GM12891 (cell line): ENCODE data around the gene CEP126.
A peak's percentile ranks its signal among the peaks of the same experiment; 100 is the strongest.

Experiments used
- DNase-seq: peaks from one replicate; pipeline ENCODE4 v3.0.0; 2011; ENCODE audit warnings: low spot score; ENCODE audit not compliant: insufficient read length
- FAIRE-seq: peaks from 2 replicates; lab custom pipeline; 2011; peaks lifted over from hg19 to GRCh38; lab: Jason Lieb, UNC
- PAX5 ChIP-seq: IDR thresholded peaks from 2 replicates; pipeline ENCODE4 v1.6.1; 2011; ENCODE audit warnings: low read length, moderate library complexity, mild to moderate bottlenecking; ENCODE audit not compliant: insufficient read depth, severe bottlenecking
- POLR2A ChIP-seq: IDR thresholded peaks from 2 replicates; pipeline ENCODE4 v1.6.1; 2011; ENCODE audit warnings: low read depth, low read length, control low read depth
- POLR2AphosphoS5 ChIP-seq: IDR thresholded peaks from 2 replicates; pipeline ENCODE4 v1.6.1; 2011; ENCODE audit warnings: low read depth, low read length, control low read depth
- POU2F2 ChIP-seq: IDR thresholded peaks from 2 replicates; pipeline ENCODE4 v1.6.1; 2011; ENCODE audit warnings: low read depth, mild to moderate bottlenecking, control low read depth, low read length, moderate library complexity
- SPI1 ChIP-seq: IDR thresholded peaks from 2 replicates; pipeline ENCODE4 v1.6.1; 2011; ENCODE audit warnings: low read depth, low read length, control low read depth
- TAF1 ChIP-seq: IDR thresholded peaks from 2 replicates; pipeline ENCODE4 v1.6.1; 2011; ENCODE audit warnings: low read depth, low read length, control low read depth

CEP126 gene

GRCh38 chr11:102006835-102007566, 92.2 kb downstream of the CEP126 start:
- no peak for TF ChIP-seq POU2F2
- TF ChIP-seq PAX5 = no peak
- no peak for TF ChIP-seq POLR2AphosphoS5
- TF ChIP-seq POLR2A = no peak
- no peak for TF ChIP-seq TAF1
- no peak for TF ChIP-seq SPI1
- no peak for DNase-seq
- no peak for FAIRE-seq

- DNase-seq (no peak), FAIRE-seq (peak; percentile 64)
- TF ChIP-seq POLR2A = no peak
- TF ChIP-seq SPI1 = no peak
- no peak for TF ChIP-seq TAF1
- no peak for TF ChIP-seq POU2F2
- no peak for TF ChIP-seq POLR2AphosphoS5
- no peak for TF ChIP-seq PAX5
Observed at GRCh38 chr11:102007567-102008437, 93.0 kb downstream of the CEP126 start.

GRCh38 chr11:102010776-102011494, 96.1 kb downstream of the CEP126 start:
- TF ChIP-seq POLR2AphosphoS5 (no peak), TAF1 (no peak), POLR2A (no peak), POU2F2 (no peak), SPI1 (no peak), PAX5 (no peak)
- no peak for FAIRE-seq
- no peak for DNase-seq

GRCh38 chr11:102012946-102013345, 98.1 kb downstream of the CEP126 start:
- FAIRE-seq (no peak), DNase-seq (no peak)
- TF ChIP-seq POU2F2 (no peak), POLR2A (no peak), POLR2AphosphoS5 (no peak), TAF1 (no peak), PAX5 (no peak), SPI1 (no peak)

GRCh38 chr11:102014756-102015155, 99.9 kb downstream of the CEP126 start:
- no peak for FAIRE-seq
- TF ChIP-seq POU2F2 = no peak
- no peak for TF ChIP-seq SPI1
- TF ChIP-seq POLR2A = no peak
- DNase-seq = no peak

- TF ChIP-seq TAF1 (no peak), POLR2A (no peak), POU2F2 (no peak), PAX5 (no peak), SPI1 (no peak), POLR2AphosphoS5 (no peak)
- no peak for FAIRE-seq
- DNase-seq = no peak
Observed at GRCh38 chr11:102017026-102017425, 102.2 kb downstream of the CEP126 start.

- no peak for TF ChIP-seq TAF1
- TF ChIP-seq POLR2AphosphoS5 = no peak
- TF ChIP-seq POLR2A = no peak
- TF ChIP-seq SPI1 = no peak
- TF ChIP-seq PAX5 = no peak
- no peak for TF ChIP-seq POU2F2
- DNase-seq (no peak), FAIRE-seq (no peak)
Observed at GRCh38 chr11:102026217-102026616, 111.4 kb downstream of the CEP126 start.

- DNase-seq (no peak), FAIRE-seq (no peak)
- TF ChIP-seq POLR2AphosphoS5 (no peak), POU2F2 (no peak)
Observed at GRCh38 chr11:102026959-102027358, 112.1 kb downstream of the CEP126 start.

GRCh38 chr11:102036757-102037156, 121.9 kb downstream of the CEP126 start:
- TF ChIP-seq SPI1 (no peak), POU2F2 (no peak), POLR2AphosphoS5 (no peak), POLR2A (no peak), TAF1 (no peak), PAX5 (no peak)
- FAIRE-seq (no peak), DNase-seq (no peak)

GRCh38 chr11:102046841-102047240, 132.0 kb downstream of the CEP126 start:
- DNase-seq (no peak), FAIRE-seq (no peak)
- TF ChIP-seq POLR2A = no peak
- TF ChIP-seq PAX5 = no peak
- no peak for TF ChIP-seq TAF1
- TF ChIP-seq SPI1 = no peak
- no peak for TF ChIP-seq POU2F2
- no peak for TF ChIP-seq POLR2AphosphoS5
